ACC112 (cell line): Measurements from ENCODE around the gene DPT.

Source experiments
- H2AFZ ChIP-seq: fragments of 200-600 bp; sonication (generic); one replicate; pipeline ENCODE4 v1.6.0; 2017; ENCODE audit warnings: antibody characterized with exemption, low read length; ENCODE audit not compliant: unreplicated experiment
- H3K27ac ChIP-seq: fragments of 200-600 bp; sonication (generic); 2 replicates; pipeline ENCODE4 v1.5.1; 2014; ENCODE audit warnings: low read depth, mild to moderate bottlenecking, antibody characterized with exemption, low read length, moderate library complexity
- H3K27me3 ChIP-seq: fragments of 200-600 bp; sonication (generic); 2 replicates; pipeline ENCODE4 v1.6.1; 2014; ENCODE audit warnings: mild to moderate bottlenecking, antibody characterized with exemption, low read length, moderate library complexity, mixed read lengths; ENCODE audit not compliant: insufficient read depth
- H3K36me3 ChIP-seq: fragments of 200-600 bp; sonication (generic); 2 replicates; pipeline ENCODE4 v1.6.1; 2016; ENCODE audit warnings: mild to moderate bottlenecking, antibody characterized with exemption, low read length, moderate library complexity, mixed read lengths; ENCODE audit not compliant: insufficient read depth
- H3K4me1 ChIP-seq: fragments of 200-600 bp; sonication (generic); one replicate; pipeline ENCODE4 v1.6.1; 2016; ENCODE audit warnings: low read length, mixed read lengths; ENCODE audit not compliant: insufficient read depth, unreplicated experiment, control insufficient read depth
- H3K4me3 ChIP-seq: fragments of 200-600 bp; sonication (generic); 2 replicates; pipeline ENCODE4 v1.5.1; 2014; ENCODE audit warnings: mild to moderate bottlenecking, low read depth, low read length
- H3K79me2 ChIP-seq: fragments of 200-600 bp; sonication (generic); one replicate; pipeline ENCODE4 v1.6.0; 2016; ENCODE audit warnings: low read length; ENCODE audit not compliant: control insufficient read depth, unreplicated experiment, insufficient read depth

The DPT gene

DNA sequence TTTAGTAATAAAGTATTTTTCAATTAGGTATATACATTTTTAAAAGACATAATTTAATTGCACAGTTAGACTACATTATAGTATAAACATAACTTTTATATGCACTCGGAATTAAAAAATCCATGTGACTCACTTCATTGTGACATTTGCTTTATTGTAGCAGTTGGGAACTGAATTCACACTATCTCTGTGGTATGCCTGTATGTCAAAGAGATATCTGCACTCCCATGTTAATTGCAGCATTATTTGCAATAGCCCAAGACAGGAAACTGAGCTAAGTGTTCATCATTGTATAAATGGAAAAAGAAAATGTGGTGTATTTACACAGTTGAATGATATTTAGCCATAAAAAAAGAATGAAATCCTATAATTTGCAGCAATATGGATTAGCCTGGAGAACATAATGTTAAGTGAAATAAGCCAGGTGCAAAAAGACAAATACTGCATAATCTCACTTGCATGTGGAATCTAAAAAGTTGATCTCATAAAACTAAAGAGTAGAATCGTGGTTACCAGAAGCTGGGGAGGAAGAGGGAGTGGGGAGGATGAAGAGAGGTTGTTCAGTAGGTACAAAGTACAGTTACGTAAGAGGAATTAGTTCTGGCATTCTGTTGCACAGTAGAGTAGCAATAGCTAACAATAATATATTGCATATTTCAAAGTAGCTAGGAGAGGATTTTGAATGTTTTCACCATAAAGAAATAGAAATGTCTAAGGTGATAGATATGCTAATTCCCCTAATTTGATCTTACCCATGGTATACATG lies 64.8 kb downstream of the DPT start:
- H3K27me3 ChIP-seq = no peaks in the 10 kb centered on the region
- no peak overlapping the region for H3K4me3 ChIP-seq
- no peaks in the 10 kb centered on the region for H3K36me3 ChIP-seq
- no peaks in the 10 kb centered on the region for H3K79me2 ChIP-seq
- H3K27ac ChIP-seq = no peak overlapping the region
- H3K4me1 ChIP-seq = no peaks in the 10 kb centered on the region
- no peak overlapping the region for H2AFZ ChIP-seq

DNA sequence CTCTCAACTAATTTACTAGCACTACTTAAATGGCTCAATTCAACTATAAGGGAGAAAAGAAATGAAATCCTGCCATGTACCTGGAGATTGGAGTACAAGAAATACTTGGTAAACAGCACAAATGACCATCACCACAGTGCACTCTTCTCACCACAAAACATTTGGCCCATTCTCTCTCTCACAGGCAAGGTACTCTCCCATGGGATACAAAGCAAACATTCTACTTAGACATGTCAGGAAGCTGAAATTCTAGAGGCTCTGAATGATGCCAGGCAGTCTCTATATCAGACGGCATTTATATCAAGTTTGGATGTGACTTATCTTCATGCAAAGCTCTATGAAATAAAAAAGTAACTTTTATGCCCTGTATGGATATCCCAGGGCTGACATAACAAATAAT lies 72.5 kb downstream of the DPT start:
- Histone ChIP-seq H3K27ac (no peak overlapping the region), H3K4me1 (peaks cover 24% of the 10 kb centered on the region), H3K79me2 (no peaks in the 10 kb centered on the region), H3K4me3 (no peak overlapping the region), H2AFZ (no peak overlapping the region), H3K36me3 (no peaks in the 10 kb centered on the region), H3K27me3 (no peaks in the 10 kb centered on the region)

DNA sequence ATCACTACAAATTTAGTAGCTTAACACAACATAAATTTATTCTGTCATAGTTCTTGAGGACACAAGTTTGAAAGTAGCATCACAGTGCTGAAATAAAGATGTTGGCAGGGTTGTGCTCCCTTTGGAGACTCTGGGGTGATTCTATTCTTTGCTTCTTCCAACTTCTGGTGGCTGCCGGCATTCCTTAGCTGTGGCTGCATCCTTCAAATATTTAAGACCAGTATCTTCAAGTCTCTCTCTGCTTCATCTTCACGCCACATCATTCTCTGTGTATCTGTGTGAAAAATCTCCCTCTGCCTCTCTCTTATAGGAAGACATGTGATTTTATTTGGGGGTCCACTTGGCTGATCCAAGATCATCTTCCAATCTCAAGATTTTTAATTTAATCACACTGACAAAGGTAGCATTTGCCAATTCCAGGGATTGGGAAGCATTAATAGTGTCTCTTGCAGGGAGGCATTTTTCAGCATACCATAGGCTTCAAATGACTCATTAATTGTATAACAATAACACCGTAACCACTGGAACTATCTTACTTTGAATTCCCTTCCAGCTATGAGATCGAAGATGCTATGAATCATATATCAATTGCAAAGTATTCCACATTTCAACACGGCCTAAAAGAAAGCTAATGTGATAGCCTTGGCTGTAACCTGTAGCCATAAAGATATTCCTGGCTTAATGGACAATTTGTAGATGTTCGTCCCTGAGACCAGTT lies 74.6 kb downstream of the DPT start:
- Histone ChIP-seq H2AFZ (no peak overlapping the region), H3K4me3 (no peak overlapping the region), H3K27ac (peak overlapping the region; percentile 11), H3K27me3 (no peaks in the 10 kb centered on the region), H3K4me1 (peaks cover 24% of the 10 kb centered on the region), H3K36me3 (no peaks in the 10 kb centered on the region), H3K79me2 (no peaks in the 10 kb centered on the region)

- Histone ChIP-seq H3K79me2 (no peaks in the 10 kb centered on the region), H3K4me1 (peaks cover 24% of the 10 kb centered on the region), H3K4me3 (no peak overlapping the region), H3K27me3 (no peaks in the 10 kb centered on the region), H3K36me3 (no peaks in the 10 kb centered on the region), H3K27ac (peak overlapping the region; percentile 11), H2AFZ (no peak overlapping the region)
Measured at GRCh38 chr1:168653567-168653966, 75.4 kb downstream of the DPT start.

DNA sequence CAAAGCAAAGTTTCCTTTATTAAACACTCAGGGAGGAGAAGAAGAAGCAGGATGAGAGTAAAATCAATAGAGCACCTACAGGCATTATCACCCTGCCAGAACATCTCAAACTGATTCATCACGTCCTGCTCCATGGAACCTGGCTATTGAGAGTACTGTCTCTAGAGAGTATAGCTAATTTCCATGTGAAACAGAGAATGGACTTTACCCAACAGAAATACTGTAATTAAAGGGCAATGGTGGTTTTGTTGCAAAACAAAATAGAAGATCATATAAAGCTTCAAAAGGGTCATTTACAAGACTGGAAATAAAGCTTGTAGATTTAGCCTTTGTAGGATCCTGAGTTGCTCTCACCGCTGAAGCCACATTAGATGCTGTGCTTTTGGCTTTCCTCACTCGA lies 83.3 kb downstream of the DPT start:
- Histone ChIP-seq H3K36me3 (no peaks in the 10 kb centered on the region), H3K79me2 (no peaks in the 10 kb centered on the region), H3K4me1 (no peaks in the 10 kb centered on the region), H3K27me3 (no peaks in the 10 kb centered on the region), H3K4me3 (no peak overlapping the region), H3K27ac (no peak overlapping the region), H2AFZ (no peak overlapping the region)
